Mucosa of descending colon (tissue), 3 donors: Measurements from ENCODE around the gene TTLL1. TPM values are rescaled to one million over a fixed set of nuclear protein-coding genes. Genes with fewer than 3 reads are reported as not detected.

Experiments
- ATAC-seq: fragments of 200-7000 bp; cut with Tn5 transposase; one replicate; pipeline ENCODE4 v1.9.1; 2020; ENCODE audit warnings: mild to moderate bottlenecking, moderate library complexity
- DNase-seq, 3 donors: peaks; one replicate each; pipeline ENCODE4 v3.0.0-alpha.2; 2020
- H3K36me3 ChIP-seq: fragments of 200-600 bp; one replicate; pipeline ENCODE4 v1.8.0; 2021; ENCODE audit warnings: low read depth, mild to moderate bottlenecking
- H3K4me1 ChIP-seq: fragments of 200-600 bp; one replicate; pipeline ENCODE4 v1.8.0; 2021; ENCODE audit warnings: low read depth, mild to moderate bottlenecking
- H3K4me3 ChIP-seq: fragments of 200-600 bp; one replicate; pipeline ENCODE4 v1.8.0; 2021; ENCODE audit warnings: mild to moderate bottlenecking
- H3K9me3 ChIP-seq: fragments of 200-600 bp; one replicate; pipeline ENCODE4 v1.8.0; 2021; ENCODE audit warnings: mild to moderate bottlenecking
- CTCF ChIP-seq: fragments of 200-600 bp; IDR thresholded peaks from one replicate; pipeline ENCODE4 v1.8.0; 2022; ENCODE audit warnings: antibody characterized with exemption, mild to moderate bottlenecking
- intact Hi-C, 2 donors: fragments of 100-400 bp; cut with DNase I in 1 of 2; cut with micrococcal nuclease in 1 of 2; formaldehyde crosslinking; loops; one replicate each; pipeline versions ENCODE4 v1.11.0 to v1.11.1; 2022; cut with DNase I, micrococcal nuclease
- total RNA-seq, 3 donors: library from RNA; stranded (reverse); fragmentation: NEBNext Ultra II Directional in 2 of 3; extraction: Animal tissue kit (Norgen Biotek cat#: 25700) in 2 of 3; gene quantifications; one replicate each; pipeline versions ENCODE4 v1.2.1 to v1.2.4, GENCODE V29; 2021 to 2023
- donor health status: DM: no; HTN: no; CAD: no; lungs with moderate emphysema.
- donor health status: DM: no; HTN: no; CAD: no.
- donor health status: DM: no; HTN: yes; CAD: no.

TTLL1 gene
- total RNA-seq, 3 donors from 2014 or later, result 2.0 to 5.7 (median 3.4) TPM

- no peak for TF ChIP-seq CTCF
- H3K9me3 ChIP-seq, result no peaks in the 10 kb centered on the region
- intact Hi-C loops, result no loop called here
- no peak for DNase-seq
- ATAC-seq, result no peak
- peaks cover 17% of the 10 kb centered on the region for H3K4me1 ChIP-seq
- no peak overlapping the region for H3K4me3 ChIP-seq
- no peaks in the 10 kb centered on the region for H3K36me3 ChIP-seq
Observed at GRCh38 chr22:43133401-43133800, 44.2 kb upstream of the TTLL1 start.

GRCh38 chr22:43131773-43132501, 42.7 kb upstream of the TTLL1 start:
- ATAC-seq (no peak), DNase-seq (no peak)
- no peak for TF ChIP-seq CTCF
- Histone ChIP-seq H3K36me3 (no peaks in the 10 kb centered on the region), H3K4me1 (peaks cover 29% of the 10 kb centered on the region), H3K9me3 (no peaks in the 10 kb centered on the region), H3K4me3 (no peak overlapping the region)
- intact Hi-C loops, result no loop called here

DNA sequence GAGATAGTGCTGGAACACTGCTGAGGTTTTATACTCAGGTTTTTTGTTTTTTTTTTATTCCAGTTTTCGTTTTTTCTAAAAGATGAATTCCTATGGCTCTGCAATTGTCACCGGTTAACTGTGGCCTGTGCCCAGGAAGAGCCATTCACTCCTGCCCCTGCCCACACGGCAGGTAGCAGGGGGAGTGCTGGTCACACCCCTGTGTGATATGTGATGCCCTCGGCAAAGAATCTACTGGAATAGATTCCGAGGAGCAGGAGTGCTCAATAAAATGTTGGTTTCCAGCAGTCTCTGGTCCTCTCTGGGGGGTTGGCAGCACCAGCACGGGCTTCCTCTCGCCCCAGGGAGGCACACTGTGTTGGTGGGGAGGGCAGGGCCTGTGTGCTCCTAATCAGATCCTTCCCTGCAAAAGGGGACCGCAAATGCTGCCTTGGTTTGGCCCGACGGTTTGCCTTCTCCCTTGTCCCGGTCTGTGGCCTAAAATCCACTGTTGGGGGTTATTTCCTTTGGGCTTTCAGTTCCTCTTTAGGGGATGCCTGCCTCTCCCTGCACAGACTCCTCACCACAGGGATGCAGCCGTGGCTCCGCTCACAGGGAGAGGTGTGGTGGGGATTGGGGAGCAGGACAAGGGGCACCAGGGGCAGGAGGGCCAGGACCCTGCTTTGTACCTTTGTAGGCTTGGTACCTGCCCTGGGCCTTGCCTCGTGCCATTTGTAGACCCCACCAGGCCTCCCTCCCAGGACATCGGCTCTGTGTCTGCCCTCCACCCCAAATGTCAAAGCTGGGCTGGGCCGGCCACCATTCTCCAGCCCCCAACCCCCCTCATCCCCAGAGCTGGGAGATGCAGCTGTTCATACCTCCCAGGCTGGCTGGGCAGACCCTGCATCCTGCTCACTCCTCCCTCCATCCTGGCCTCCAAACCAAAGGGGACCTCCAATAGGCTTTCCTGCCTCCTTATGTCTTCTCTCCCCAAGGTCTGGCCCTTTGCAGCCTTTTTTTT, 40.5 kb upstream of the TTLL1 start:
- peaks cover 39% of the 10 kb centered on the region for H3K4me1 ChIP-seq
- no peak for DNase-seq
- no peaks in the 10 kb centered on the region for H3K9me3 ChIP-seq
- H3K4me3 ChIP-seq, result no peak overlapping the region
- ATAC-seq, result no peak
- intact Hi-C loops, result no loop called here
- no peak for TF ChIP-seq CTCF
- H3K36me3 ChIP-seq, result no peaks in the 10 kb centered on the region

- TF ChIP-seq CTCF, result no peak
- DNase-seq (peak; percentile 79 to 88 (median 86)), ATAC-seq (peak; percentile 61)
- no peaks in the 10 kb centered on the region for H3K9me3 ChIP-seq
- H3K4me1 ChIP-seq, result peaks cover 39% of the 10 kb centered on the region
- intact Hi-C loops, result no loop called here
- H3K36me3 ChIP-seq, result no peaks in the 10 kb centered on the region
- H3K4me3 ChIP-seq, result no peak overlapping the region
Observed at GRCh38 chr22:43128928-43129424, 39.8 kb upstream of the TTLL1 start.

DNA sequence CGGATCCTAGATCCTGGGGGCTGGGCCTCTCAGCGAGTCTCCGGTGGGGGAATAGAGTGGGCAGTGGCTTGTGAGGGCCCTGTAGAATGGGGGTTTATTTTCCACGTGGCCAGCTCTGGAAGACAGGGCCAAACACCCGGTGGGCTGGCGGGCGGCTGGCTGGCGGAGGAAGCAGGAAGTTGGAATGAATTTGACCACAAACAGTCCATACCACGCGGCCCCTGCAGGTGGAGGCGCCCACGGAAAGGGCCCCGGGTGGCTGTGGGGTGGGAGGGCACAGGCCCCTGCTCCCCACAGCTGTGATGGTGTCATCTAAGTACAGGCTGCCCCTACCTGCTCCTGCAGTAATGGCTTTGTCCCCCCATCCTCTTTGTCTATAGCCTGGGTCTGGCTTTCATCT, 38.9 kb upstream of the TTLL1 start:
- no peak for TF ChIP-seq CTCF
- intact Hi-C loops, result no loop called here
- no peaks in the 10 kb centered on the region for H3K36me3 ChIP-seq

More for the DNA sequence above, 38.9 kb upstream of the TTLL1 start:
- Histone ChIP-seq H3K9me3 (no peaks in the 10 kb centered on the region), H3K4me3 (no peak overlapping the region), H3K4me1 (peaks cover 39% of the 10 kb centered on the region)
- peak; percentile 12 for ATAC-seq
- DNase-seq, result peak in 1 of 3 donors; percentile 70
